H1 (cell line): Measurements from ENCODE around the gene UBTD1. TPM values are rescaled to one million over a fixed set of nuclear protein-coding genes. Genes with fewer than 3 reads are reported as not detected.

Source experiments
- CTCF ChIA-PET: fragments of 300-600 bp; sonication (Branson Sonifier 250); formaldehyde crosslinking; loops from one replicate; lab custom pipeline; 2021; ENCODE audit not compliant: partially characterized antibody; lab: Charles Lee
- POLR2A ChIA-PET: fragments of 300-600 bp; sonication (Branson Sonifier 250); formaldehyde crosslinking; loops from one replicate; lab custom pipeline; 2021; ENCODE audit warnings: inconsistent platforms; ENCODE audit not compliant: partially characterized antibody; lab: Charles Lee
- DNase-seq, 2 experiments: peaks; one replicate each; pipeline versions ENCODE4 v3.0.0 to v3.0.0-alpha.2; 2010 to 2022; ENCODE audit warnings: low spot score in 2 of 2, low read depth in 1 of 2, mixed read lengths in 1 of 2
- FAIRE-seq: peaks from 2 replicates; lab custom pipeline; 2011; peaks lifted over from hg19 to GRCh38; lab: Jason Lieb, UNC
- H2AFZ ChIP-seq: 2 replicates; pipeline ENCODE4 v1.8.1; 2012; ENCODE audit warnings: low read length, inconsistent platforms
- H2AK5ac ChIP-seq: 2 replicates; pipeline ENCODE4 v1.6.1; 2013; ENCODE audit warnings: low read depth, low read length
- H2BK120ac ChIP-seq: replicated peaks from 2 replicates; pipeline ENCODE3; 2013; ENCODE audit warnings: low read depth, low read length, inconsistent platforms
- H2BK12ac ChIP-seq: 2 replicates; pipeline ENCODE4 v1.6.1; 2013; ENCODE audit warnings: low read depth, low read length
- H2BK15ac ChIP-seq: 2 replicates; pipeline ENCODE4 v1.6.1; 2013; ENCODE audit warnings: low read length
- H2BK20ac ChIP-seq: 2 replicates; pipeline ENCODE4 v1.6.1; 2013; ENCODE audit warnings: low read length
- H2BK5ac ChIP-seq: 2 replicates; pipeline ENCODE4 v1.6.1; 2013; ENCODE audit warnings: low read depth, low read length
- H3K14ac ChIP-seq: 2 replicates; pipeline ENCODE4 v1.6.1; 2013; ENCODE audit warnings: inconsistent platforms; ENCODE audit not compliant: insufficient read length
- H3K18ac ChIP-seq: 2 replicates; pipeline ENCODE4 v1.6.1; 2013; ENCODE audit warnings: low read length; ENCODE audit errors: extremely low read depth
- H3K23ac ChIP-seq: 2 replicates; pipeline ENCODE4 v1.6.1; 2013; ENCODE audit warnings: inconsistent platforms; ENCODE audit not compliant: insufficient read length
- H3K23me2 ChIP-seq: 2 replicates; pipeline ENCODE4 v1.6.1; 2013; ENCODE audit warnings: low read depth, low read length
- H3K27ac ChIP-seq: 2 replicates; pipeline ENCODE4 v1.6.1; 2011; ENCODE audit warnings: low read depth, low read length, inconsistent platforms
- H3K27me3 ChIP-seq, 4 experiments: replicated peaks in 1 of 4; 1 replicate in 1 of 4; 2 replicates in 3 of 4; pipeline versions ENCODE4 v1.6.1 to v1.8.1; 2011 to 2013; ENCODE audit warnings: low read length in 3 of 4, mild to moderate bottlenecking in 3 of 4, inconsistent platforms in 2 of 4, mixed read lengths in 2 of 4, moderate library complexity in 1 of 4; ENCODE audit not compliant: control insufficient read depth in 3 of 4, insufficient read depth in 3 of 4; ENCODE audit errors: extremely low read depth in 1 of 4
- H3K36me3 ChIP-seq, 4 experiments: 2 replicates each; pipeline versions ENCODE4 v1.6.1 to v1.8.1; 2011 to 2013; ENCODE audit warnings: mild to moderate bottlenecking in 4 of 4, low read length in 3 of 4, moderate library complexity in 2 of 4, control low read depth in 1 of 4, inconsistent platforms in 1 of 4; ENCODE audit not compliant: insufficient read depth in 4 of 4, control insufficient read depth in 2 of 4
- H3K4ac ChIP-seq: replicated peaks from 2 replicates; pipeline ENCODE3; 2013; ENCODE audit warnings: low read length, low read depth, mixed read lengths, inconsistent platforms; ENCODE audit not compliant: insufficient read length
- H3K4me1 ChIP-seq, 4 experiments: replicated peaks in 1 of 4; 1 replicate in 1 of 4; 2 replicates in 3 of 4; pipeline versions ENCODE4 v1.6.1 to v1.8.1; 2011 to 2013; ENCODE audit warnings: low read length in 3 of 4, inconsistent platforms in 2 of 4, mixed read lengths in 1 of 4; ENCODE audit not compliant: insufficient read depth in 4 of 4, control insufficient read depth in 3 of 4
- H3K4me2 ChIP-seq, 2 experiments: 2 replicates each; pipeline versions ENCODE4 v1.6.1 to v1.8.1; 2011 to 2013; ENCODE audit warnings: low read depth in 2 of 2, low read length in 2 of 2, control low read depth in 1 of 2, inconsistent platforms in 1 of 2, mild to moderate bottlenecking in 1 of 2; ENCODE audit not compliant: insufficient read depth in 1 of 2
- H3K4me3 ChIP-seq, 4 experiments: fragments of 200-600, 300-600 bp in 1 of 4; sonication (generic), shearing (Covaris generic), sonication (Bioruptor Twin) in 1 of 4; 2 replicates each; pipeline versions ENCODE4 v1.5.1 to v1.8.1; 2011 to 2016; ENCODE audit warnings: low read length in 4 of 4, low read depth in 3 of 4, control low read depth in 2 of 4, inconsistent platforms in 2 of 4, mild to moderate bottlenecking in 2 of 4, mixed read lengths in 1 of 4, moderate library complexity in 1 of 4; ENCODE audit not compliant: insufficient read depth in 2 of 4; ENCODE audit errors: extremely low read depth in 1 of 4
- H3K56ac ChIP-seq: replicated peaks from 2 replicates; pipeline ENCODE3; 2013; ENCODE audit warnings: low read depth, mild to moderate bottlenecking, mixed read lengths, low read length, inconsistent platforms; ENCODE audit not compliant: insufficient read length
- H3K79me1 ChIP-seq: 2 replicates; pipeline ENCODE4 v1.6.1; 2013; ENCODE audit warnings: low read depth, low read length, control low read depth
- H3K79me2 ChIP-seq, 2 experiments: 2 replicates each; pipeline versions ENCODE4 v1.6.1 to v1.8.1; 2012 to 2013; ENCODE audit warnings: low read length in 2 of 2, mild to moderate bottlenecking in 2 of 2, inconsistent platforms in 1 of 2; ENCODE audit not compliant: insufficient read depth in 2 of 2, control insufficient read depth in 1 of 2
- H3K9ac ChIP-seq, 4 experiments: replicated peaks in 1 of 4; 1 replicate in 1 of 4; 2 replicates in 3 of 4; pipeline versions ENCODE4 v1.6.1 to v1.8.1; 2011 to 2013; ENCODE audit warnings: low read depth in 3 of 4, low read length in 3 of 4, control low read depth in 2 of 4, mild to moderate bottlenecking in 2 of 4, moderate library complexity in 2 of 4, inconsistent platforms in 1 of 4; ENCODE audit errors: extremely low read depth in 1 of 4
- H3K9me3 ChIP-seq, 2 experiments: 2 replicates each; pipeline versions ENCODE4 v1.6.1 to v1.8.1; 2012 to 2013; ENCODE audit warnings: mild to moderate bottlenecking in 2 of 2, moderate library complexity in 2 of 2, control low read depth in 1 of 2, inconsistent platforms in 1 of 2, low read depth in 1 of 2, low read length in 1 of 2, mixed read lengths in 1 of 2; ENCODE audit not compliant: insufficient read depth in 2 of 2
- H4K20me1 ChIP-seq, 2 experiments: replicated peaks in 1 of 2; 2 replicates each; pipeline versions ENCODE3 to v1.8.1; 2011 to 2013; ENCODE audit warnings: inconsistent platforms in 2 of 2, low read length in 2 of 2, mild to moderate bottlenecking in 1 of 2; ENCODE audit not compliant: insufficient read depth in 2 of 2, control insufficient read depth in 1 of 2
- H4K5ac ChIP-seq: 2 replicates; pipeline ENCODE4 v1.6.1; 2013; ENCODE audit warnings: low read length, low read depth, mixed read lengths, inconsistent platforms; ENCODE audit not compliant: insufficient read length
- H4K8ac ChIP-seq: 2 replicates; pipeline ENCODE4 v1.8.0; 2013; ENCODE audit warnings: mild to moderate bottlenecking, moderate library complexity, low read length, inconsistent platforms; ENCODE audit not compliant: insufficient read depth; ENCODE audit errors: extremely low read depth
- H4K91ac ChIP-seq: replicated peaks from 2 replicates; pipeline ENCODE3; 2013; ENCODE audit warnings: low read length, mixed read lengths, inconsistent platforms; ENCODE audit not compliant: insufficient read length
- ASH2L ChIP-seq: fragments of 200-600, 300-600 bp; sonication (generic); IDR thresholded peaks from one replicate; pipeline ENCODE4 v1.7.1; 2017; ENCODE audit warnings: low read length
- BACH1 ChIP-seq: IDR thresholded peaks from 2 replicates; pipeline ENCODE4 v1.6.1; 2012; ENCODE audit warnings: low read length, improper control_type of control experiment
- CEBPB ChIP-seq: IDR thresholded peaks from 2 replicates; pipeline ENCODE4 v1.6.1; 2012; ENCODE audit warnings: low read depth, low read length
- E2F6 ChIP-seq: IDR thresholded peaks from 2 replicates; pipeline ENCODE4 v1.6.1; 2012; ENCODE audit warnings: inconsistent platforms
- EP300 ChIP-seq, 2 experiments: IDR thresholded peaks; 1 replicate in 1 of 2; 2 replicates in 1 of 2; pipeline ENCODE4 v1.6.1; 2011 to 2012; ENCODE audit warnings: low read depth in 2 of 2, low read length in 2 of 2, mild to moderate bottlenecking in 2 of 2, borderline replicate concordance in 1 of 2, inconsistent platforms in 1 of 2, moderate library complexity in 1 of 2
- EZH2 ChIP-seq: fragments of 200-600 bp; sonication (generic); IDR thresholded peaks from 2 replicates; pipeline ENCODE4 v1.7.1; 2012; ENCODE audit warnings: low read depth, mild to moderate bottlenecking, moderate library complexity, low read length, inconsistent platforms; ENCODE audit not compliant: severe bottlenecking
- KDM1A ChIP-seq: fragments of 200-600, 300-600 bp; sonication (generic); IDR thresholded peaks from 2 replicates; pipeline ENCODE4 v1.7.1; 2016; ENCODE audit warnings: mild to moderate bottlenecking, low read length, borderline replicate concordance
- MAX ChIP-seq: IDR thresholded peaks from 2 replicates; pipeline ENCODE4 v1.6.1; 2012; ENCODE audit warnings: inconsistent platforms
- NRF1 ChIP-seq: IDR thresholded peaks from 2 replicates; pipeline ENCODE4 v1.6.1; 2011; ENCODE audit warnings: mild to moderate bottlenecking, low read depth, low read length, improper control_type of control experiment
- RFX5 ChIP-seq: IDR thresholded peaks from 2 replicates; pipeline ENCODE4 v1.6.1; 2011; ENCODE audit warnings: low read depth, low read length, improper control_type of control experiment, borderline replicate concordance
- SP4 ChIP-seq: IDR thresholded peaks from 2 replicates; pipeline ENCODE4 v1.6.1; 2012; ENCODE audit warnings: low read length, inconsistent platforms
- SUZ12 ChIP-seq: fragments of 200-600 bp; sonication (generic); IDR thresholded peaks from 2 replicates; pipeline ENCODE4 v1.6.1; 2012; ENCODE audit warnings: mild to moderate bottlenecking, inconsistent platforms, low read length, moderate library complexity, mixed read lengths
- TBP ChIP-seq: IDR thresholded peaks from 2 replicates; pipeline ENCODE4 v1.6.1; 2011; ENCODE audit warnings: low read depth, low read length, improper control_type of control experiment
- TCF12 ChIP-seq: IDR thresholded peaks from 2 replicates; pipeline ENCODE4 v1.6.1; 2011; ENCODE audit warnings: low read depth, mild to moderate bottlenecking, low read length
- WGBS, 2 experiments: shearing (Covaris generic) in 1 of 2; methylation state at CpG; one replicate each; pipeline versions ENCODE4 v1.1.6 to v1.1.7; 2013 to 2015; ENCODE audit warnings: low lambda C conversion rate in 2 of 2, mixed read lengths in 2 of 2, inconsistent platforms in 1 of 2, low coverage in 1 of 2, missing lambda C conversion rate in 1 of 2; ENCODE audit not compliant: insufficient replicate concordance in 2 of 2, insufficient coverage in 1 of 2, insufficient read length in 1 of 2; ENCODE audit errors: extremely low coverage in 1 of 2, missing lambda C conversion rate in 1 of 2; 5-methylcytosine and 5-hydroxymethylcytosine counted together
- polyA plus RNA-seq, 7 experiments: library from polyadenylated mRNA; depleted of rRNA in 3 of 7; stranded (reverse) in 5 of 7; unstranded in 2 of 7; fragments of >200 nt in 5 of 7; fragments of 200-250 nt in 2 of 7; gene quantifications; 1 replicate in 5 of 7; 2 replicates in 1 of 7; 4 replicates in 1 of 7; pipeline versions ENCODE4 v1.2.1 to v1.2.3, GENCODE V29; 2011 to 2013; ENCODE audit warnings: missing spikeins in 2 of 7, mixed read lengths in 2 of 7
- total RNA-seq: library from RNA; stranded (reverse); fragmentation: NEBNext Ultra II Directional; extraction: Animal tissue kit (Norgen Biotek cat#: 25700); gene quantifications from 2 replicates; pipeline ENCODE4 v1.2.1, GENCODE V29; 2021

UBTD1 gene
- total and polyA plus RNA-seq, 2 of the 8 experiments (the other 6 are each of a cell fraction or from before 2014, with no cell fraction given): 22.3 to 36.2 TPM

GRCh38 chr10:97577701-97578100 is 79.0 kb downstream of the UBTD1 start:
- H3K4me1 ChIP-seq: peaks cover 0 to 6% (median 3%) of the 10 kb centered on the region in 4 experiments; a peak in 2 of 7 replicates
- no peak overlapping the region for H2BK120ac ChIP-seq
- no peak overlapping the region; the same call in 1 of the 2 replicates for H2AFZ ChIP-seq
- no peaks in the 10 kb centered on the region; a peak in 1 of 7 replicates for H3K27me3 ChIP-seq
- FAIRE-seq (no peak), DNase-seq (no peak)
- no peak overlapping the region for H3K27ac ChIP-seq
- H3K4ac ChIP-seq: no peak overlapping the region
- no peaks in the 10 kb centered on the region for H3K79me2 ChIP-seq
- peak overlapping the region; percentile 75; the same call in 1 of the 2 replicates for H4K8ac ChIP-seq
- H3K9ac ChIP-seq: no peak overlapping the region
- no peak overlapping the region for H2BK5ac ChIP-seq
- H3K4me3 ChIP-seq: no peak overlapping the region
- H2BK20ac ChIP-seq: no peak overlapping the region
- no peak overlapping the region for H4K5ac ChIP-seq
- no peak overlapping the region for H3K14ac ChIP-seq
- no peaks in the 10 kb centered on the region; a peak in 1 of 8 replicates for H3K36me3 ChIP-seq
- no peaks in the 10 kb centered on the region for H3K23me2 ChIP-seq
- CTCF ChIA-PET: interaction anchor here (0.7 to 12.9 kb wide), 7 partner anchors 10 to 112 kb away, joined by 3 to 169 read pairs (median 5); no protein-coding TSS in a partner anchor
- no peak overlapping the region for H4K91ac ChIP-seq
- H2AK5ac ChIP-seq: no peak overlapping the region
- H3K9me3 ChIP-seq: no peaks in the 10 kb centered on the region
- no peak overlapping the region for H3K56ac ChIP-seq
- H3K4me2 ChIP-seq: no peak overlapping the region
- H2BK12ac ChIP-seq: no peak overlapping the region
- H3K23ac ChIP-seq: no peak overlapping the region
- no peaks in the 10 kb centered on the region for H3K79me1 ChIP-seq
- H4K20me1 ChIP-seq: no peaks in the 10 kb centered on the region
- H3K18ac ChIP-seq: no peak overlapping the region
- POLR2A ChIA-PET: interaction anchor here (1.1 kb wide), 1 partner anchor 35 kb away, joined by 3 read pairs; no protein-coding TSS in a partner anchor
- 89% methylated on average over 9 of the region's 9 CpGs; no CpG with 5 or more reads in 1 of the 2 experiments for WGBS, 2 experiments
- no peak overlapping the region for H2BK15ac ChIP-seq
- TF ChIP-seq CEBPB (no peak), SP4 (no peak), MAX (no peak), SUZ12 (no peak), NRF1 (no peak), E2F6 (no peak), TCF12 (no peak), ASH2L (no peak), EZH2 (no peak), TBP (no peak), KDM1A (no peak), RFX5 (no peak), EP300 (IDR thresholded peaks at IDR 0.05; ENCODE audit: borderline replicate concordance in 1 of 2, low read depth in 2 of 2, low read length in 2 of 2) (no peak), BACH1 (no peak)
